IMR-90 (cell line): ENCODE results near the gene SRRM4. TPM values are rescaled to one million over a fixed set of nuclear protein-coding genes. Genes with fewer than 3 reads are reported as not detected.

Source experiments
- ATAC-seq: fragments of 200-7000 bp; cut with Tn5 transposase; 2 replicates; pipeline ENCODE4 v1.9.1; 2020; ENCODE audit warnings: low read depth, mild to moderate bottlenecking, moderate library complexity
- BruUV-seq: library from RNA; stranded (reverse); fragments of 400-500 nt; replicated peaks from 2 replicates; lab custom pipeline; 2021; lab: Mats Ljungman, UMichigan
- CTCF ChIA-PET: fragments of 300-600 bp; formaldehyde crosslinking; extraction: SDS; loops from one replicate; lab custom pipeline; 2021; ENCODE audit warnings: antibody characterized with exemption; lab: Yijun Ruan, JAX
- POLR2A ChIA-PET: fragments of 300-600 bp; sonication (Branson Sonifier 250); formaldehyde crosslinking; loops from one replicate; lab custom pipeline; 2022; ENCODE audit warnings: antibody characterized with exemption; ENCODE audit not compliant: unreplicated experiment; lab: Charles Lee
- DNase-seq: peaks from one replicate; pipeline ENCODE4 v3.0.0; 2013
- H2AFZ ChIP-seq: replicated peaks from 2 replicates; pipeline ENCODE3; 2013; ENCODE audit warnings: low read length, mild to moderate bottlenecking; ENCODE audit not compliant: poor library complexity
- H2AK5ac ChIP-seq: 2 replicates; pipeline ENCODE4 v1.6.1; 2013; ENCODE audit warnings: low read depth, low read length, inconsistent platforms
- H2AK9ac ChIP-seq: replicated peaks from 2 replicates; pipeline ENCODE3; 2013; ENCODE audit warnings: mild to moderate bottlenecking, low read depth, low read length, moderate library complexity; ENCODE audit not compliant: poor library complexity
- H2BK120ac ChIP-seq: 2 replicates; pipeline ENCODE4 v1.6.1; 2013; ENCODE audit warnings: low read depth, low read length, inconsistent platforms
- H2BK15ac ChIP-seq: 3 replicates; pipeline ENCODE4 v1.6.1; 2013; ENCODE audit warnings: low read depth, low read length, inconsistent platforms
- H2BK20ac ChIP-seq: 2 replicates; pipeline ENCODE4 v1.6.1; 2013; ENCODE audit warnings: low read depth, mild to moderate bottlenecking, inconsistent platforms, low read length, moderate library complexity
- H2BK5ac ChIP-seq: 2 replicates; pipeline ENCODE4 v1.6.1; 2013; ENCODE audit warnings: mild to moderate bottlenecking, low read depth, low read length, inconsistent platforms; ENCODE audit not compliant: poor library complexity, severe bottlenecking
- H3K14ac ChIP-seq: replicated peaks from 2 replicates; pipeline ENCODE4 v1.6.1; 2013; ENCODE audit warnings: low read depth, low read length, inconsistent platforms
- H3K18ac ChIP-seq: 2 replicates; pipeline ENCODE4 v1.6.1; 2013; ENCODE audit warnings: low read depth, low read length, control low read depth
- H3K23ac ChIP-seq: 2 replicates; pipeline ENCODE4 v1.6.1; 2013; ENCODE audit warnings: low read depth, low read length, inconsistent platforms
- H3K27ac ChIP-seq: 2 replicates; pipeline ENCODE4 v1.5.1; 2013; ENCODE audit warnings: mild to moderate bottlenecking, control low read depth, low read length; ENCODE audit not compliant: insufficient read depth
- H3K27me3 ChIP-seq: 2 replicates; pipeline ENCODE4 v1.6.1; 2013; ENCODE audit warnings: low read length; ENCODE audit not compliant: control insufficient read depth, insufficient read depth
- H3K36me3 ChIP-seq: 2 replicates; pipeline ENCODE4 v1.6.1; 2013; ENCODE audit warnings: low read length, mixed read lengths; ENCODE audit not compliant: control insufficient read depth, insufficient read depth
- H3K4ac ChIP-seq: 2 replicates; pipeline ENCODE4 v1.6.1; 2013; ENCODE audit warnings: low read depth, low read length, inconsistent platforms
- H3K4me1 ChIP-seq: 2 replicates; pipeline ENCODE4 v1.6.1; 2013; ENCODE audit warnings: low read length, mixed read lengths; ENCODE audit not compliant: control insufficient read depth, insufficient read depth
- H3K4me2 ChIP-seq: 2 replicates; pipeline ENCODE4 v1.6.1; 2013; ENCODE audit warnings: low read depth, mild to moderate bottlenecking, control low read depth, low read length, moderate library complexity
- H3K4me3 ChIP-seq: 2 replicates; pipeline ENCODE4 v1.5.1; 2013; ENCODE audit warnings: low read depth, mild to moderate bottlenecking, control low read depth, low read length, moderate library complexity; ENCODE audit not compliant: insufficient read depth
- H3K56ac ChIP-seq: 2 replicates; pipeline ENCODE4 v1.6.1; 2013; ENCODE audit warnings: low read length, inconsistent platforms; ENCODE audit not compliant: insufficient read depth; ENCODE audit errors: extremely low read depth
- H3K79me1 ChIP-seq, 2 experiments: 2 replicates each; pipeline ENCODE4 v1.6.1; 2013; ENCODE audit warnings: low read length in 2 of 2, inconsistent platforms in 1 of 2, low read depth in 1 of 2
- H3K9ac ChIP-seq: 2 replicates; pipeline ENCODE4 v1.6.1; 2013; ENCODE audit warnings: low read depth, low read length, control low read depth
- H3K9me1 ChIP-seq: 2 replicates; pipeline ENCODE4 v1.6.1; 2013; ENCODE audit warnings: low read length, inconsistent platforms; ENCODE audit not compliant: insufficient read depth
- H3K9me3 ChIP-seq: 2 replicates; pipeline ENCODE4 v1.6.1; 2013; ENCODE audit warnings: low read length; ENCODE audit not compliant: control insufficient read depth, insufficient read depth
- H4K20me1 ChIP-seq: 2 replicates; pipeline ENCODE4 v1.6.1; 2013; ENCODE audit warnings: low read length, inconsistent platforms; ENCODE audit not compliant: insufficient read depth
- H4K5ac ChIP-seq: 2 replicates; pipeline ENCODE4 v1.6.1; 2013; ENCODE audit warnings: mild to moderate bottlenecking, low read depth, low read length, control low read depth
- H4K8ac ChIP-seq, 2 experiments: 2 replicates each; pipeline ENCODE4 v1.6.1; 2013; ENCODE audit warnings: low read depth in 2 of 2, low read length in 2 of 2, control low read depth in 1 of 2, inconsistent platforms in 1 of 2
- H4K91ac ChIP-seq: 2 replicates; pipeline ENCODE4 v1.6.1; 2013; ENCODE audit warnings: low read depth, low read length, inconsistent platforms; ENCODE audit not compliant: insufficient read depth
- FOS ChIP-seq: fragments of 150-350 bp; IDR thresholded peaks from 2 replicates; pipeline ENCODE4 v1.6.1; 2016; ENCODE audit warnings: low read depth, low read length
- MAZ ChIP-seq: IDR thresholded peaks from 2 replicates; pipeline ENCODE4 v1.6.1; 2012; ENCODE audit warnings: low read depth, mild to moderate bottlenecking, low read length, improper control_type of control experiment, moderate library complexity, borderline replicate concordance
- MXI1 ChIP-seq: IDR thresholded peaks from 2 replicates; pipeline ENCODE4 v1.6.1; 2012; ENCODE audit warnings: low read depth, mild to moderate bottlenecking, low read length, moderate library complexity, borderline replicate concordance
- NFE2L2 ChIP-seq: fragments of 150-350 bp; IDR thresholded peaks from 2 replicates; pipeline ENCODE4 v1.6.1; 2016; ENCODE audit warnings: low read depth, mild to moderate bottlenecking, low read length
- POLR2A ChIP-seq: IDR thresholded peaks from 2 replicates; pipeline ENCODE4 v1.6.1; 2012; ENCODE audit warnings: mild to moderate bottlenecking, low read depth, low read length
- RCOR1 ChIP-seq: IDR thresholded peaks from 2 replicates; pipeline ENCODE4 v1.6.1; 2012; ENCODE audit warnings: mild to moderate bottlenecking, low read length, improper control_type of control experiment; ENCODE audit not compliant: insufficient replicate concordance
- RFX5 ChIP-seq: IDR thresholded peaks from 2 replicates; pipeline ENCODE4 v1.8.0; 2012; ENCODE audit warnings: low read depth, mild to moderate bottlenecking, low read length, moderate library complexity
- WGBS, 2 experiments: methylation state at CpG; one replicate each; pipeline versions ENCODE4 v1.1.5 to v1.1.7; 2013; ENCODE audit warnings: missing lambda C conversion rate in 2 of 2; ENCODE audit not compliant: insufficient read length in 1 of 2; ENCODE audit errors: extremely low coverage in 2 of 2; 5-methylcytosine and 5-hydroxymethylcytosine counted together
- dilution Hi-C: fragments of 300-500 bp; cut with HindIII; formaldehyde crosslinking; loops from one replicate; pipeline ENCODE4 v1.14.3; 2018; ENCODE audit warnings: low sequenced_read_pairs; ENCODE audit not compliant: unreplicated experiment
- in situ Hi-C: fragments of 300-500 bp; cut with MboI; formaldehyde crosslinking; loops from 3 replicates; pipeline ENCODE4 v1.14.3; 2019; ENCODE audit warnings: low sequenced_read_pairs, inconsistent platforms, mixed read lengths
- intact Hi-C: fragments of 100-400 bp; cut with micrococcal nuclease; formaldehyde crosslinking; loops from 2 replicates; pipeline ENCODE4 v1.10.0; 2022
- polyA plus RNA-seq, 3 experiments: library from polyadenylated mRNA; depleted of rRNA; stranded (reverse); fragments of >200 nt; gene quantifications; 2 replicates each; pipeline ENCODE4 v1.2.3, GENCODE V29; 2012; ENCODE audit warnings: low replicate concordance in 1 of 3
- total RNA-seq: library from RNA; depleted of rRNA; stranded (reverse); fragments of >200 nt; gene quantifications from 2 replicates; pipeline ENCODE4 v1.2.3, GENCODE V29; 2012
- TF ChIP-seq, protein P1 (sequence below): conservative IDR thresholded peaks from 2 replicates; pipeline ENCODE4 v1.5.1; 2012; ENCODE audit warnings: mild to moderate bottlenecking, low read depth, low read length, improper control_type of control experiment

The SRRM4 gene
- total and polyA plus RNA-seq, 2 of the 4 experiments (the other 2 are of a cell fraction): not detected

DNA sequence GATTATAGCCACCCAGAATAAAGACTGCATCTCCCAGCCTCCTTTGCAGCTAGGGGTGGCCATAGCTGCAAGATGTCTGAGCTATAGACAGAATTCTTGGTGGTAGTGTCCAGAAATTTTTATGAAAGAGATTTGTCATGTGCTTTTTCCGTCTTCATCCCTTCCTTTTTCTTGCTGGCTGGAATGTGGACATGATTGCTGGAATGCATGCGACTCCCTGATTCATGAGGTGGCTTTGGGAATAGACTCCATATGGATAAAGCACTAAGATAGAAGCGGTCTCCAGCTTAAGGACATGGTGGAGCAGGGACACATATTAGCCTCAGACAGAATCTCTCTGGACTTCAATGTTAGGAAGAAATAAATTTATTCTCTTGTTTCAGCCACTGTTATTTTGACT, 187.4 kb downstream of the SRRM4 start:
- no peak overlapping the region for H3K4me2 ChIP-seq
- no CpG with 5 or more reads among the region's 3 CpGs for WGBS, 2 experiments
- no peak overlapping the region for H3K27ac ChIP-seq
- H4K8ac ChIP-seq: no peak overlapping the region
- H3K4me3 ChIP-seq: no peak overlapping the region
- H3K18ac ChIP-seq: no peak overlapping the region
- CTCF ChIA-PET: no interaction called here
- no peaks in the 10 kb centered on the region for H4K20me1 ChIP-seq
- intact Hi-C loops: no loop called here
- H3K4me1 ChIP-seq: no peaks in the 10 kb centered on the region
- H3K79me1 ChIP-seq: no peaks in the 10 kb centered on the region
- H2AK9ac ChIP-seq: no peak overlapping the region
- in situ Hi-C loops: no loop called here
- H2AFZ ChIP-seq: no peak overlapping the region
- no peak overlapping the region for H3K23ac ChIP-seq
- H3K9ac ChIP-seq: no peak overlapping the region
- BruUV-seq: no TSS peak
- ATAC-seq (no peak), DNase-seq (no peak)
- H2BK15ac ChIP-seq: no peak overlapping the region
- POLR2A ChIA-PET: no interaction called here
- no peak overlapping the region for H3K14ac ChIP-seq
- dilution Hi-C loops: no loop called here
- H3K56ac ChIP-seq: no peak overlapping the region
- H3K9me3 ChIP-seq: no peaks in the 10 kb centered on the region
- H2BK20ac ChIP-seq: no peak overlapping the region
- H2BK5ac ChIP-seq: no peak overlapping the region
- no peak for TF ChIP-seq MAZ
- TF ChIP-seq RFX5: no peak
- TF ChIP-seq, protein P1, sequence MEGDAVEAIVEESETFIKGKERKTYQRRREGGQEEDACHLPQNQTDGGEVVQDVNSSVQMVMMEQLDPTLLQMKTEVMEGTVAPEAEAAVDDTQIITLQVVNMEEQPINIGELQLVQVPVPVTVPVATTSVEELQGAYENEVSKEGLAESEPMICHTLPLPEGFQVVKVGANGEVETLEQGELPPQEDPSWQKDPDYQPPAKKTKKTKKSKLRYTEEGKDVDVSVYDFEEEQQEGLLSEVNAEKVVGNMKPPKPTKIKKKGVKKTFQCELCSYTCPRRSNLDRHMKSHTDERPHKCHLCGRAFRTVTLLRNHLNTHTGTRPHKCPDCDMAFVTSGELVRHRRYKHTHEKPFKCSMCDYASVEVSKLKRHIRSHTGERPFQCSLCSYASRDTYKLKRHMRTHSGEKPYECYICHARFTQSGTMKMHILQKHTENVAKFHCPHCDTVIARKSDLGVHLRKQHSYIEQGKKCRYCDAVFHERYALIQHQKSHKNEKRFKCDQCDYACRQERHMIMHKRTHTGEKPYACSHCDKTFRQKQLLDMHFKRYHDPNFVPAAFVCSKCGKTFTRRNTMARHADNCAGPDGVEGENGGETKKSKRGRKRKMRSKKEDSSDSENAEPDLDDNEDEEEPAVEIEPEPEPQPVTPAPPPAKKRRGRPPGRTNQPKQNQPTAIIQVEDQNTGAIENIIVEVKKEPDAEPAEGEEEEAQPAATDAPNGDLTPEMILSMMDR: no peak
- TF ChIP-seq MXI1: no peak
- no peak for TF ChIP-seq POLR2A
- TF ChIP-seq RCOR1: no peak
- no peak for TF ChIP-seq FOS
- TF ChIP-seq NFE2L2: no peak
- H4K91ac ChIP-seq: no peak overlapping the region
- H3K36me3 ChIP-seq: no peaks in the 10 kb centered on the region
- no peak overlapping the region for H3K4ac ChIP-seq
- no peak overlapping the region for H4K5ac ChIP-seq
- H2AK5ac ChIP-seq: no peak overlapping the region
- no peak overlapping the region for H2BK120ac ChIP-seq
- H3K9me1 ChIP-seq: no peaks in the 10 kb centered on the region
- H3K27me3 ChIP-seq: peaks cover 4% of the 10 kb centered on the region; the same call in 1 of the 2 replicates
